H9 (cell line): ENCODE measurements around the gene RAB30. TPM values are rescaled to one million over a fixed set of nuclear protein-coding genes. Genes with fewer than 3 reads are reported as not detected.

Experiments used
- DNase-seq: peaks from one replicate; pipeline ENCODE4 v3.0.0-alpha.2; 2017
- H2AFZ ChIP-seq: one replicate; pipeline ENCODE4 v1.6.1; 2013; ENCODE audit warnings: mild to moderate bottlenecking, low read length, control low read depth, moderate library complexity
- H2AK5ac ChIP-seq: 2 replicates; pipeline ENCODE4 v1.6.1; 2013; ENCODE audit warnings: low read length, control low read depth, mixed read lengths; ENCODE audit not compliant: insufficient read length
- H2BK120ac ChIP-seq: one replicate; pipeline ENCODE4 v1.6.1; 2013; ENCODE audit warnings: low read depth, mild to moderate bottlenecking, low read length, control low read depth, inconsistent platforms; ENCODE audit not compliant: poor library complexity, severe bottlenecking
- H2BK12ac ChIP-seq: 2 replicates; pipeline ENCODE4 v1.6.1; 2013; ENCODE audit warnings: low read length, control low read depth, mixed read lengths, low read depth; ENCODE audit not compliant: insufficient read length
- H2BK15ac ChIP-seq: 2 replicates; pipeline ENCODE4 v1.6.1; 2013; ENCODE audit warnings: low read depth, low read length, control low read depth
- H2BK20ac ChIP-seq: one replicate; pipeline ENCODE4 v1.6.1; 2013; ENCODE audit warnings: low read depth, mild to moderate bottlenecking, low read length, control low read depth, inconsistent platforms; ENCODE audit not compliant: poor library complexity, severe bottlenecking
- H2BK5ac ChIP-seq: 2 replicates; pipeline ENCODE4 v1.6.1; 2013; ENCODE audit warnings: low read length, control low read depth, mixed read lengths; ENCODE audit not compliant: insufficient read length
- H3K14ac ChIP-seq: 2 replicates; pipeline ENCODE4 v1.6.1; 2013; ENCODE audit warnings: low read length, control low read depth; ENCODE audit not compliant: insufficient read depth
- H3K18ac ChIP-seq: 2 replicates; pipeline ENCODE4 v1.6.1; 2013; ENCODE audit warnings: low read depth, mild to moderate bottlenecking, mixed read lengths, low read length, control low read depth; ENCODE audit not compliant: insufficient read length
- H3K23ac ChIP-seq: 2 replicates; pipeline ENCODE4 v1.6.1; 2013; ENCODE audit warnings: low read length, control low read depth, mixed read lengths, low read depth; ENCODE audit not compliant: insufficient read length
- H3K23me2 ChIP-seq: 2 replicates; pipeline ENCODE4 v1.6.1; 2013; ENCODE audit warnings: low read depth, mild to moderate bottlenecking, mixed read lengths, low read length, control low read depth; ENCODE audit not compliant: insufficient read length, poor library complexity, severe bottlenecking
- H3K27ac ChIP-seq: 2 replicates; pipeline ENCODE4 v1.5.1; 2013; ENCODE audit warnings: low read length, control low read depth, mixed read lengths, low read depth; ENCODE audit not compliant: insufficient read length
- H3K27me3 ChIP-seq: 2 replicates; pipeline ENCODE4 v1.6.1; 2013; ENCODE audit warnings: low read length, control low read depth, inconsistent platforms; ENCODE audit not compliant: insufficient read depth
- H3K4ac ChIP-seq: 2 replicates; pipeline ENCODE4 v1.6.1; 2013; ENCODE audit warnings: low read depth, mild to moderate bottlenecking, control low read depth, inconsistent platforms, low read length, moderate library complexity
- H3K4me1 ChIP-seq: 2 replicates; pipeline ENCODE4 v1.6.1; 2013; ENCODE audit warnings: low read length, control low read depth, inconsistent platforms; ENCODE audit not compliant: insufficient read depth
- H3K4me2 ChIP-seq: 2 replicates; pipeline ENCODE4 v1.6.1; 2013; ENCODE audit warnings: low read length, control low read depth, mixed read lengths; ENCODE audit not compliant: insufficient read length, insufficient read depth
- H3K56ac ChIP-seq: 2 replicates; pipeline ENCODE4 v1.6.1; 2013; ENCODE audit warnings: low read depth, mild to moderate bottlenecking, mixed read lengths, low read length, control low read depth; ENCODE audit not compliant: insufficient read length
- H3K79me1 ChIP-seq: 2 replicates; pipeline ENCODE4 v1.6.1; 2013; ENCODE audit warnings: low read depth, mild to moderate bottlenecking, moderate library complexity, low read length, control low read depth, inconsistent platforms; ENCODE audit not compliant: insufficient read depth, poor library complexity, severe bottlenecking
- H3K79me2 ChIP-seq: 2 replicates; pipeline ENCODE4 v1.6.1; 2013; ENCODE audit warnings: low read length, control low read depth, inconsistent platforms; ENCODE audit not compliant: insufficient read depth
- H3K9ac ChIP-seq: 2 replicates; pipeline ENCODE4 v1.6.1; 2013; ENCODE audit warnings: low read length, control low read depth, mixed read lengths; ENCODE audit not compliant: insufficient read length; ENCODE audit errors: extremely low read depth
- H3K9me3 ChIP-seq: one replicate; pipeline ENCODE4 v1.6.1; 2013; ENCODE audit warnings: low read depth, low read length, inconsistent platforms; ENCODE audit not compliant: control insufficient read depth
- H3T11ph ChIP-seq: one replicate; pipeline ENCODE4 v1.6.1; 2013; ENCODE audit warnings: mild to moderate bottlenecking, low read length, control low read depth, inconsistent platforms
- H4K20me1 ChIP-seq: one replicate; pipeline ENCODE4 v1.6.1; 2013; ENCODE audit not compliant: control insufficient read depth, insufficient read length, insufficient read depth
- H4K5ac ChIP-seq: 2 replicates; pipeline ENCODE4 v1.6.1; 2013; ENCODE audit warnings: low read depth, mild to moderate bottlenecking, mixed read lengths, low read length, control low read depth; ENCODE audit not compliant: insufficient read length
- H4K8ac ChIP-seq: replicated peaks from 2 replicates; pipeline ENCODE4 v1.6.1; 2013; ENCODE audit warnings: low read length, control low read depth, mixed read lengths, low read depth; ENCODE audit not compliant: insufficient read length
- H4K91ac ChIP-seq: 2 replicates; pipeline ENCODE4 v1.6.1; 2013; ENCODE audit warnings: low read depth, mild to moderate bottlenecking, moderate library complexity, mixed read lengths, low read length, control low read depth; ENCODE audit not compliant: insufficient read length
- H3K27ac Mint-ChIP-seq, 3 experiments: 2 replicates in 2 of 3; 3 replicates in 1 of 3; pipeline ENCODE4 v1.8.0; 2020 to 2021; ENCODE audit warnings: mixed read lengths in 3 of 3, mild to moderate bottlenecking in 1 of 3, moderate library complexity in 1 of 3
- H3K27me3 Mint-ChIP-seq: 2 replicates; pipeline ENCODE4 v1.8.0; 2021; ENCODE audit warnings: low read depth, mild to moderate bottlenecking, moderate library complexity, mixed read lengths
- H3K36me3 Mint-ChIP-seq, 3 experiments: 2 replicates in 2 of 3; 3 replicates in 1 of 3; pipeline ENCODE4 v1.8.0; 2020 to 2021; ENCODE audit warnings: low read depth in 3 of 3, mixed read lengths in 3 of 3; ENCODE audit not compliant: insufficient read depth in 1 of 3
- H3K4me1 Mint-ChIP-seq, 2 experiments: 2 replicates each; pipeline ENCODE4 v1.8.0; 2020; ENCODE audit warnings: mixed read lengths in 2 of 2
- H3K4me3 Mint-ChIP-seq, 2 experiments: 2 replicates in 1 of 2; 3 replicates in 1 of 2; pipeline ENCODE4 v1.8.0; 2020 to 2021; ENCODE audit warnings: mild to moderate bottlenecking in 2 of 2, mixed read lengths in 2 of 2, moderate library complexity in 1 of 2
- H3K9me3 Mint-ChIP-seq, 2 experiments: 2 replicates in 1 of 2; 3 replicates in 1 of 2; pipeline ENCODE4 v1.8.0; 2020; ENCODE audit warnings: mild to moderate bottlenecking in 2 of 2, mixed read lengths in 2 of 2, moderate library complexity in 1 of 2
- WGBS: extraction: QIAGEN DNeasy Blood & Tissue Kit; methylation state at CpG from one replicate; pipeline ENCODE4 v1.1.7; 2013; ENCODE audit warnings: missing lambda C conversion rate, low lambda C conversion rate, mixed read lengths; ENCODE audit not compliant: insufficient read length; ENCODE audit errors: extremely low coverage; 5-methylcytosine and 5-hydroxymethylcytosine counted together
- total RNA-seq: library from RNA; stranded (reverse); gene quantifications from 2 replicates; pipeline ENCODE4 v1.2.1, GENCODE V29; 2021
- TF ChIP-seq, protein P1 (sequence below): fragments of 200-600 bp; sonication (generic); conservative IDR thresholded peaks from 3 replicates; pipeline ENCODE4 v1.8.0; 2021; ENCODE audit warnings: antibody characterized with exemption, mild to moderate bottlenecking

Gene RAB30
- total RNA-seq, 1 experiment from 2014 or later = 4.8 TPM

DNA sequence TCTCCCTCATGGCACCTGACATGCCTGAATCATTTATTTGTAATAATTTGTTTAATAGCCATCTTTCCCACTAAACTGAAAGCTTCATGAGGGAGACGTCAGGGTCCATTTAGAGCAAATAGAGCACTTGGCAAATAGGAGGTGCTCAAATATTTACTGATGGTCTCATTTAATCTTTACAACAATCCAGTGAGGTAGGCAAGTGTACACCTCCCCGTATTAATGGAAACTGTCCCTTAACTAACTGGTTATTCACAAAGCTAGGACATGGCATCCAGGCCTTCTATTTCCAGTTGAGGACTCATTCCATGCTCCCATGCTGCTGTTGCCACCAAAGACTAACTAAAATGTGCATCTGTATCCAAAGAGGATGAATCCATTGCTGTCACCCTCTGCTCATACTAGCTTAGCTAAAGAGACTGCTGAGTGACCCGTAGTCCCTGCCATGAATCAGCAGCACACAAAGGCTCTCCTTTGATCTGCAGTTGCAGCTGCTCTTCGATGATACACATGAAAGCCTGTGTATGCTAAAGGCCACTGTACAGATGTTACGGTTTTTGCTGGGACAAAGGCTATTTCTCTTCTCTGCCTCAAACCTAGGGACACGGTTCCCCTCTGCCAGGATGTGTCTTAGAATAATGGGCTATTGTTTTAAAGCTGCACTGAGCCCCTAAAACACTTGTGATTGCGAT lies 82.6 kb downstream of the RAB30 start:
- no peak overlapping the region for H3K9ac ChIP-seq
- Mint-ChIP-seq H3K27me3 (no peaks in the 10 kb centered on the region), H3K4me1 (peaks cover 11% of the 10 kb centered on the region in 2 experiments), H3K27ac (peak overlapping the region in 1 of 3 experiments; percentile 24; a peak in 1 of 7 replicates), H3K4me3 (no peak overlapping the region), H3K9me3 (no peaks in the 10 kb centered on the region), H3K36me3 (peaks cover 0 to 2% (median 0%) of the 10 kb centered on the region in 3 experiments; a peak in 2 of 7 replicates)
- no peak overlapping the region for H4K8ac ChIP-seq
- no peak overlapping the region for H2BK12ac ChIP-seq
- TF ChIP-seq, protein P1, sequence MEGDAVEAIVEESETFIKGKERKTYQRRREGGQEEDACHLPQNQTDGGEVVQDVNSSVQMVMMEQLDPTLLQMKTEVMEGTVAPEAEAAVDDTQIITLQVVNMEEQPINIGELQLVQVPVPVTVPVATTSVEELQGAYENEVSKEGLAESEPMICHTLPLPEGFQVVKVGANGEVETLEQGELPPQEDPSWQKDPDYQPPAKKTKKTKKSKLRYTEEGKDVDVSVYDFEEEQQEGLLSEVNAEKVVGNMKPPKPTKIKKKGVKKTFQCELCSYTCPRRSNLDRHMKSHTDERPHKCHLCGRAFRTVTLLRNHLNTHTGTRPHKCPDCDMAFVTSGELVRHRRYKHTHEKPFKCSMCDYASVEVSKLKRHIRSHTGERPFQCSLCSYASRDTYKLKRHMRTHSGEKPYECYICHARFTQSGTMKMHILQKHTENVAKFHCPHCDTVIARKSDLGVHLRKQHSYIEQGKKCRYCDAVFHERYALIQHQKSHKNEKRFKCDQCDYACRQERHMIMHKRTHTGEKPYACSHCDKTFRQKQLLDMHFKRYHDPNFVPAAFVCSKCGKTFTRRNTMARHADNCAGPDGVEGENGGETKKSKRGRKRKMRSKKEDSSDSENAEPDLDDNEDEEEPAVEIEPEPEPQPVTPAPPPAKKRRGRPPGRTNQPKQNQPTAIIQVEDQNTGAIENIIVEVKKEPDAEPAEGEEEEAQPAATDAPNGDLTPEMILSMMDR = no peak
- no peak overlapping the region for H2AFZ ChIP-seq
- no peaks in the 10 kb centered on the region for H3K79me1 ChIP-seq
- peaks cover 5% of the 10 kb centered on the region for H3K4me1 ChIP-seq
- no peak overlapping the region for H3K4ac ChIP-seq
- H4K20me1 ChIP-seq = no peaks in the 10 kb centered on the region
- no peak overlapping the region for H3K4me2 ChIP-seq
- no peak overlapping the region for H2BK15ac ChIP-seq
- no peak overlapping the region for H2AK5ac ChIP-seq
- H3K56ac ChIP-seq = no peak overlapping the region
- no CpG with 5 or more reads among the region's 7 CpGs for WGBS
- H3K79me2 ChIP-seq = no peaks in the 10 kb centered on the region
- no peaks in the 10 kb centered on the region for H3K27me3 ChIP-seq
- no peaks in the 10 kb centered on the region for H3K9me3 ChIP-seq
- no peak overlapping the region for H3K27ac ChIP-seq
- H2BK120ac ChIP-seq = no peak overlapping the region
- H3K23ac ChIP-seq = no peak overlapping the region
- no peak overlapping the region for H3T11ph ChIP-seq
- no peaks in the 10 kb centered on the region for H3K23me2 ChIP-seq
- no peak overlapping the region for H2BK5ac ChIP-seq
- H3K18ac ChIP-seq = no peak overlapping the region
- DNase-seq = no peak
- no peak overlapping the region for H2BK20ac ChIP-seq
- no peak overlapping the region for H4K5ac ChIP-seq
- no peak overlapping the region for H3K14ac ChIP-seq
- H4K91ac ChIP-seq = no peak overlapping the region
